22Rv1 (cell line): Measurements from ENCODE around the gene CDHR4.

Source experiments
- H3K27ac ChIP-seq: fragments of 450-650 bp; 2 replicates; pipeline ENCODE4 v1.5.1; 2017
- ZFX ChIP-seq: fragments of 450-650 bp; IDR thresholded peaks from 2 replicates; pipeline ENCODE4 v1.6.1; 2017; ENCODE audit warnings: antibody characterized with exemption, borderline replicate concordance
- TF ChIP-seq, protein P1 (sequence below): fragments of 450-650 bp; IDR thresholded peaks from 2 replicates; pipeline ENCODE4 v1.5.1; 2017; ENCODE audit warnings: mild to moderate bottlenecking

The CDHR4 gene

DNA sequence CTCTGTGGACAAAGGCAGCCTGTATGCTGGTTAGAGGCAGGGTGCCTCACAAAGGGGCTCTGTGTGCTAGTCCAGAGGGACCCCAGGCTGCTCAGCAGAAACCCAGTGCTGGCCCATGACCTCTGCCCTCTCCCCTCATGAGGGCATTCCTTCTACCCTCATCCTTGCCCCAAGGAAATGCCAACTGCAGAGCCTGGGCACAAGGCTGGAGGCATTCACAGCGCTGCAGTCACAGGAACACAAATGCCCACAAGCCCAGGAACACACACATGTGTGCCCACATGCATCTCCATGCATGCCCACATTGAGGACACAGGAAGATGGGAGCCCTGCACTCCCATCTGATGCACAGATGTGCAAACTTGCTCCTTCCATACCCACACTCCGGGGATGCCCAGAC lies 7.2 kb upstream of the CDHR4 start:
- H3K27ac ChIP-seq = no peak overlapping the region
- TF ChIP-seq, protein P1, sequence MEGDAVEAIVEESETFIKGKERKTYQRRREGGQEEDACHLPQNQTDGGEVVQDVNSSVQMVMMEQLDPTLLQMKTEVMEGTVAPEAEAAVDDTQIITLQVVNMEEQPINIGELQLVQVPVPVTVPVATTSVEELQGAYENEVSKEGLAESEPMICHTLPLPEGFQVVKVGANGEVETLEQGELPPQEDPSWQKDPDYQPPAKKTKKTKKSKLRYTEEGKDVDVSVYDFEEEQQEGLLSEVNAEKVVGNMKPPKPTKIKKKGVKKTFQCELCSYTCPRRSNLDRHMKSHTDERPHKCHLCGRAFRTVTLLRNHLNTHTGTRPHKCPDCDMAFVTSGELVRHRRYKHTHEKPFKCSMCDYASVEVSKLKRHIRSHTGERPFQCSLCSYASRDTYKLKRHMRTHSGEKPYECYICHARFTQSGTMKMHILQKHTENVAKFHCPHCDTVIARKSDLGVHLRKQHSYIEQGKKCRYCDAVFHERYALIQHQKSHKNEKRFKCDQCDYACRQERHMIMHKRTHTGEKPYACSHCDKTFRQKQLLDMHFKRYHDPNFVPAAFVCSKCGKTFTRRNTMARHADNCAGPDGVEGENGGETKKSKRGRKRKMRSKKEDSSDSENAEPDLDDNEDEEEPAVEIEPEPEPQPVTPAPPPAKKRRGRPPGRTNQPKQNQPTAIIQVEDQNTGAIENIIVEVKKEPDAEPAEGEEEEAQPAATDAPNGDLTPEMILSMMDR = no peak
- TF ChIP-seq ZFX = no peak

DNA sequence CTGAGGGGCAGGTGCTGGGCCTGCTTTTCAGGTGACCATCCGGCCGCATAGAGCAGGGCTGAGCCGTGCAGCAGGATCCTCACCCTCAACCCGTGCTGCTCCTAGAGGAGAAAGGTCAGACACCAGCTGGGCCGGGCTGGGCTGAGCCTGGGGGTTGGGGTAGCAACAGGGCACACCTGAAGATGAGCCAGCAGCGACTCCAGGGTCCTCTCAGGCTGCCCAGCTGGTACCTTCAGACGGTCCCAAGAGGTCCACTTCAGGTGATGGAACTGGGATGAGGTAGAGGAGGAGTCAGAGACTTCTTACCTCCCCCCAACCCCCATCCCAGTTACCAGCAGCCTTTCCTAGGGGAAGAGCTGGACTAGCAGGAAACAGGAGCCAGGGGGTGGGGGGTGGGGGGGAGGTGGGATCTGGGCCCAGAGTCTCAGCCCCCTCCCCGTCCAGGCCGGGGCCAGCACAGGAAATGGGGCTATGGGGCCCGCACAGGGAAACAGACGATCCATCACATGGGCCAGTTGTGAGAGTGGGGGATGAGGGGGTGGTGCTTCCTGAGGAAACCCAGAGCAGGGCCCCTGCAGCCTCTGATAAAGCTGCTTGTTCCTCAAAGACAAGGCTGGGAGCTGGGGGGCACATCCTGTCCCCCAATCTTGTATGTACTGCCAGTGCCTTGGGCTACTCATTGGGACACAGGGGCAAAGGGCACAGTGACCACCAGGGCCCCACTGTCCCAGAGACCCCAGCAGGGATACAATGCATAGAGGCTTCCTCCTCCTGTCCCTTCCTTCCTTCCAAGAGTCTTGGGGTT lies 6.4 kb upstream of the CDHR4 start:
- no peak overlapping the region for H3K27ac ChIP-seq
- TF ChIP-seq ZFX = no peak
- TF ChIP-seq, protein P1 = no peak

DNA sequence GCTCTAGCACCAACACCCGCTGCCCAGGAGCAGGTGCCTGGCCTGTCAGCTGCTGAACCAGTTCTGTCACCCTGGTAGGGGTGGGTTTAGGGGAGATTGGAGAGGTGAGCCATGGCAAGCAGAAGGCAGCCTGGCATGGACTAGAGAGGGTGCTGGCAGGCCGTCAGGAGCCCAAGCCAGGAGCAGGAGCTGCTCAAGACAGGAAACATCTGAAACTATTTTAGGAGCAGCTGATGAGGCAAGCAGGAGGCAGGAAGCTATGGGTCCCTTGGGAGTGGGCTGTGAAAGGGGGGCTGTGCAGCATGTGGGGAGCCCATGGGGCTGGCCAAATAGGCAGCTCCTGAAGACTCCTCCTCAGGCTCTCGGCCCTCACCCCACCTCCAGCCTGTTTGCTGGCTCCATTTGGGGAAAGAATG lies 5.7 kb upstream of the CDHR4 start:
- no peak overlapping the region for H3K27ac ChIP-seq
- TF ChIP-seq, protein P1 = no peak
- TF ChIP-seq ZFX = no peak

DNA sequence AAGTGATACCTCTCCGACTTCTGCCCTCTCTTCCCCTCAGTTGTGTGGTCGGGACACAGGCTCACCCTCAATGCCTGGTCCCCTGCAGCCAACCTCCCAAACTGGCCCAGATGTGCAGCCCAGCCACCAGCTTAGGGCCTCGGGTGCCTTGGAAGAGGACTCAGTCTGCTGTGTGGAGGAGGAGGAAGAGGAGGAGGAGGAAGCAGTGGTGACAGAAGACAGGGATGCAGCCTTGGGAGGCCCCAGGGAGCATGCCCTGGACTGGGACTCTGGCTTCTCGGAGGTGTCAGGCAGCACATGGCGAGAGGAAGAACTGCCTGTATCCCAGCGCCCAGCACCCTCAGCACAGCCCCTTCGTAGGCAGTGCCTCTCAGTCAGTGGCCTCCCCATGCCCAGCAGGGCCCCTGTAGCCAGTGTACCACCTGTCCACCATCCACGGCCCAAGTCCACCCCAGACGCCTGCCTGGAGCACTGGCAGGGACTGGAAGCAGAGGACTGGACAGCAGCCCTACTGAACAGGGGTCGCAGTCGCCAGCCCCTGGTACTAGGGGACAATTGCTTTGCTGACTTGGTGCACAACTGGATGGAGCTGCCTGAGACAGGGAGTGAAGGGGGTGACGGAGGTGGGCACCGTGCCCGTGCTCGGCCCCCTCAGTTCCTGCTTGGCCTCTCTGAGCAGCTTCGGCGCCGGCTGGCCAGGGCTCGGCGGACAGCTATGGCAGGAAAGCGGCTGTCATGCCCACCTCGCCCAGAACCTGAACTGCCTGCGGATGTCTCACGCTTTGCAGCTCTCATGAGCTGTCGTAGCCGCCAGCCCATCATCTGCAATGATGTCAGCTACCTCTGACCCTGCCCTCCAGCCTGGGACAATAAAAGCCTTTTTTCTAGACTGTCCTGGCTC lies 4.7 kb upstream of the CDHR4 start:
- no peak overlapping the region for H3K27ac ChIP-seq
- TF ChIP-seq ZFX = no peak
- TF ChIP-seq, protein P1 = no peak

DNA sequence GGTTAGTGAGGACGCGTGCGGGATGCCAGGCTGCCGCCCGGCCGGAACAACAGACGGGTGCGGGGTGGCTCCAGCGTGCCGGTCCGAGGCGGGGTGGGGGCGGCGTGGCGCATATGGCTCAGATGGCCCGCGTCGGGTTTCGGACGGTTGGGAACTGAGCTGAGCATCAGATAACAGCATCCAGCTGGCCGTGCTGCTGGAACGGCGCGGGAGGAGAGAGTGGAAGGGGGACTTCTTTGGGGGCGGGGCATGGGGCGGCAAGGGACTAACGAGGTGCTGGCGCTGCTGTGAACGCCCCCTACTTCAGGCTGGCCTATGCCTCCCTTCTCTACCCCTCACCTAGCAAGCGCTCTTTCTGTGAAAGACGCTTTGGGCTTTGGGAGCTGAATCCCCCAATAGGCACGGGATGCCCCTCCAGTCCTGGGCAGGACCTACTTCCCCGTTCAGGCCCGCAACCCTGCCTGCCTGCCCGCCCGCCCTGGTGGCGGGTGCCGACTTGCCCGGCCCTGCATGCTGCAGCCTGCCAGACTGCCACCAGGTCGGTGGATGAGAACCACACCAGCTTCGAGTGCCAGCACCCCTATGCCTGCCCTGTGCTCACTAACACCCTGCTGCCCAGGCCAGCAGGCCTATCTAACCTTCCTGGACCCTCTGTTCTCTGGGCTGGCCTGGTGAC lies 3.9 kb upstream of the CDHR4 start:
- no peak overlapping the region for H3K27ac ChIP-seq
- TF ChIP-seq, protein P1 = no peak

DNA sequence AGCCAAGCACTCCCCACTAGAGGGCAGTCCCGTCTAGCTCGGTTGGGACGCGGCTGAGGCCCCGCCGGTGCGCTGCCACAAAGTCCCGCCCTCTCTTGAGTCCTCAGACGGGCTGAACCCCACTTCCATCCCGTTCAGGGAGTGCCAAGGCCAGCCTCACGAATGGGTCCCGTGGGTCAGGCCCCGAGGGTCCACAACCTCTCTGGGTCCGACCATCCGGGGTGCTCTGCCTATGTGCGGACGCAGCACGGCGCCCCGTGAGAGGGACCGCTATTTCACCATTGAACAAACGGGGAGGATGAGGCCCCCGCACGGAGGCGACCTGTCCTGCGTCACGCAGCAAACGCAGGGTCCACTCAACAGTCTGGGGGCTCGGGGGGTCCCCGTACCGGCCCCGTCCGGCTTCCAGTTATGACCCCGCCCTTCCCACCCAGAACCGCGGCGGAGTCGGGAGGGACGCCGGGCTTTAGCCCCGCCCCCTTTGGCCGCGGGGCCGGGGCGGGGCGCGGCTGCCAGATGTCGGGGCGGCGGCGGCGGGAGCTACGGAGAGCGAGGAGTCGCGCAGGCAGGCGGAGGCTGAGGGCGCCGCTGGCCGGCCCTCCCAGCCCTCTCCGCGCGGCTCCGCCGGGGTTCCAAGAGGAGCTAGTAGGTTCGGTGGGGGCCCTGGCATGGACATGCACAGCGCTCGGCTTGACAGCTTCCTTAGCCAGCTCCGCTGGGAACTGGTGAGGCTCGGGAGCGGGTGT lies 3.2 kb upstream of the CDHR4 start, which contains the start of gene INKA1:
INKA1 (plus strand) TSS at position 543 of the 746 bp plus-strand sequence; CDS start at position 675, 132 bp downstream.
- no peak for TF ChIP-seq ZFX
- TF ChIP-seq, protein P1 = peak; percentile 93
- no peak within 1 kb of the TSS for H3K27ac ChIP-seq
